Stimulated activated naive CD8-positive, alpha-beta T cell treated with anti-CD3 and anti-CD28 coated beads, Interleukin-15, Interleukin-2, amounts not matched to agents 100 U/mL and 50 U/mL, for 24 hours (primary cell): ENCODE results near the gene LAMA5.
A peak's percentile ranks its signal among the peaks of the same experiment; 100 is the strongest.

ENCODE experiments used
- ATAC-seq: fragments of 150-1000 bp; cut with Tn5 transposase; one replicate; pipeline ENCODE4 v1.10.0; 2021
- DNase-seq: peaks from one replicate; pipeline ENCODE4 v3.0.0; 2021

LAMA5 gene

GRCh38 chr20:62330576-62331317 lies 36.4 kb downstream of the LAMA5 start:
- ATAC-seq, result no peak
- DNase-seq, result no peak

- DNase-seq, result no peak
- ATAC-seq, result no peak
Observed at GRCh38 chr20:62329389-62330377, 37.4 kb downstream of the LAMA5 start.

GRCh38 chr20:62328684-62329388 lies 38.3 kb downstream of the LAMA5 start:
- ATAC-seq, result no peak

GRCh38 chr20:62327726-62328495 lies 39.2 kb downstream of the LAMA5 start:
- DNase-seq (no peak), ATAC-seq (no peak)

More at GRCh38 chr20:62328684-62329388, 38.3 kb downstream of the LAMA5 start:
- no peak for DNase-seq

- DNase-seq, result no peak
- ATAC-seq, result no peak
Observed at GRCh38 chr20:62326959-62327725, 40.0 kb downstream of the LAMA5 start.

GRCh38 chr20:62326559-62326958 lies 40.6 kb downstream of the LAMA5 start:
- DNase-seq (no peak), ATAC-seq (peak; percentile 10)

- DNase-seq, result no peak
- no peak for ATAC-seq
Observed at GRCh38 chr20:62325172-62325905, 41.8 kb downstream of the LAMA5 start.

GRCh38 chr20:62323980-62324906 lies 42.9 kb downstream of the LAMA5 start:
- no peak for ATAC-seq
- no peak for DNase-seq

- ATAC-seq (no peak), DNase-seq (no peak)
Observed at GRCh38 chr20:62323146-62323979, 43.7 kb downstream of the LAMA5 start.

GRCh38 chr20:62322492-62323041 lies 44.5 kb downstream of the LAMA5 start:
- DNase-seq, result no peak
- ATAC-seq, result no peak

- ATAC-seq (no peak), DNase-seq (no peak)
Observed at GRCh38 chr20:62321975-62322374, 45.1 kb downstream of the LAMA5 start.

- peak; percentile 19 for ATAC-seq
- peak; percentile 49 for DNase-seq
Observed at GRCh38 chr20:62321521-62321948, 45.6 kb downstream of the LAMA5 start.

- DNase-seq, result peak; percentile 46
Observed at GRCh38 chr20:62320581-62321354, 46.3 kb downstream of the LAMA5 start.

GRCh38 chr20:62319346-62319909 lies 47.7 kb downstream of the LAMA5 start:
- no peak for DNase-seq
- no peak for ATAC-seq

More at GRCh38 chr20:62320581-62321354, 46.3 kb downstream of the LAMA5 start:
- no peak for ATAC-seq

GRCh38 chr20:62318400-62319345 lies 48.4 kb downstream of the LAMA5 start:
- ATAC-seq (no peak), DNase-seq (no peak)
